Stimulated activated CD4-positive, alpha-beta T cell treated with anti-CD3 and anti-CD28 coated beads, Interleukin-4, amount 100 ng/mL, for 1 hour (primary cell): ENCODE results near the gene CLEC12A.
"Not testable (repeated sequence)": the region's sequence is repeated elsewhere in the genome, so short reads cannot be mapped to it uniquely, and the experiment has no call there.

Experiments used
- DNase-seq: peaks from one replicate; pipeline ENCODE4 v3.0.0-alpha.2; 2020

CLEC12A gene

DNA sequence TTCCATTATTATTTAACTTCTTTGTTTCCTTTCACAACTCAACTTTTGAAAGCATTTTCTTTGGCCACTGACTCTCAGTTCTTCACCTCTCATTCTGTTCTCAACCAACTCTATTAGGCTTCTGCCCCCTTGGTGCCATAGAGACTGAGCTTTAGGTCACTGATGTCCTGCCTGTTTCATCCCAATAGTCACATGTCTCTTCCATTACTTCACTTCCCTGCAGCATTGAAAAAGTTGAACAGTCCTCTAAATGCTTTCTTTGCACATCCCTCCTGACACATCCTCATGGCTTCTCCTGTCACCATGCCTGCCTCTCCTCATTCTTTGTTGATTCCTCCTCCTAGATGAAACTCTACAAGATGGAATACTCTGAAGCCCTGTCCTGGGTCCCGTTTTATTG is 2.7 kb downstream of the CLEC12A start:
- DNase-seq, result no peak

DNA sequence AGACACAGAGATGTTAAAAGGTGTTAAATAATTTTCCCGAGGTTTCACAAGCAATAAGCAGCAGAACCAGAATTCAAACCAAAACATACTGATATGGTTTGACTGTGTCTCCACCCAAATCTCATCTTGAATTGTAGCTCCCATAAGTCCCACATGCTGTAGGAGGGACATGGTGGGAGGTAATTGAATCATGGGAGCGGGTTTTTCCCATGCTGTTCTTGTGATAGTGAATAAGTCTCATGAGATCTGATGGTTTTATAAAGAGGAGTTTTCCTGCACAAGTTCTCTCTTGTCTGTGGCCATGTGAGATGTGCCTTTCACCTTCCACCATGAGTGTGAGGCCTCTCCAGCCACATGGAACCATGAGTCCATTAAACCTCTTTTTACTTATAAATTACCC is 3.5 kb downstream of the CLEC12A start:
- DNase-seq, result not testable (repeated sequence)

DNA sequence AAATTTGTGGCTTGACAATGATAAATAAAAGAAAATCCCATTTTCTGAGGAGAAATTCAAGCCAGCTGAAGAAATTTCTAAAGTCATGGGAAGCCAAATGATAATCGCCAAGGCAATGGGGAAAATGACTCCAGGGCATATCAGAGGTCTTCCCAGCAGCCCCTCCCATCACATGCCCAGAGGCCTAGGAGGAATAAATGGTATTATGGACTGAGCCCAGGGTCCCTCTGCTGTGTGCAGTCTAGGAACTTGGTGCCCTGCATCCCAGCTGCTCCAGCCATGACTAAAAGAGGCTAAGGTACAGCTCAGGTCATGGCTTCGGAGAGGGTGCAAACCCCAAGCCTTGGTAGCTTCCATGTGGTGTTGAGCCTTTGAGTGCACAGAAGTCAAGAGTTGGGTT is 4.4 kb downstream of the CLEC12A start:
- no peak for DNase-seq

DNA sequence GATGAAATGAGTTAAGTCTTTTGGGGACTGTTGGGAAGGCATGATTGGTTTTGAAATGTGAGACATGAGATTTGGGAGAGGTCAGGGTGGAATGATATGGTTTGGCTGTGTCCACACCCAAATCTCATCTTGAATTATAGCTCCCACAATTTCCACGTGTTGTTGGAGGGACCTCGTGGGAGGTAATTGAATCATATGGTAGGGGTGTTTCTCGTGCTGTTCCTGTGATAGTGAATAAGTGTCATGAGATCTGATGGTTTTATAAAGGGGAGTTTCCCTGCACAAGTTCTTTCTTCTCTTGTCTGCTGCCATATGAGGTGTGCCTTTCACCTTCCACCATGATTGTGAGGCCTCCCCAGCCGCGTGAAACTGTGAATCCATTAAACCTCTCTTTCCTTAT is 5.4 kb downstream of the CLEC12A start:
- not testable (repeated sequence) for DNase-seq

DNA sequence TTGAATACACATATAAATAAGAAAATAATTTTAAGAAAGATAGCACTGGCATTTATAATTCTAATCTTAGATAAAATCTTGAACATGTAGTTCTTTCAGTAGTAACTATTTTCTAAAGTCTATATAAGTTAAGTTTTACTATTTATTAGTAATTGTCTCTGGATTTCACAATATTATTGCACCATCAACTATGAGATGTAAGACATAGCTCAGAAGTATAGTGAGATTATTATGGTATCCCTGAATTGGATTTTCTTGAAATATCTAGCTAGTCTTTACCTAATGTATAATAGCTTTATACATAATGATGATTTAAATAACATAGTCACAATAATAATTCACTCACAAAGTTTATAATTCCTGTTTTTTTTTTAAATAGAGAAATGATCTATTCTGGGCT is 6.7 kb downstream of the CLEC12A start:
- no peak for DNase-seq

DNA sequence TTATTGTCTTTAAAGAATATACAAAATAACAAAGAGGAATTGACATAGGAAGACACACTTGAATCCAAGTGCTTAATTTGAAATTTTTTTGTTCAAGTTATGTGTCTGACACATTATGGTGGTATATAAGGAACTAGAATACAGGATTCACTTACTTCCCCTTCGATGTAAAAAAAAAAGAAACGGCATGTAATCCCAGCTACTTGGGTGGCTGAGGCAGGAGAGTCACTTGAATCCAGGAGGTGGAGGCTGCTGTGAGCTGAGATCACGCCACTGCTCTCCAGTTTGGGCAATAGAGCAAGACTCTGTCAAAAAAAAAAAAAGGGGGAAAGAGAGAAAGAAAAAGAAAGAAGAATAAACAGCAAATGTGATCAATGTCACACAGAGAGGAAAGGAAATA is 8.9 kb downstream of the CLEC12A start:
- no peak for DNase-seq

DNA sequence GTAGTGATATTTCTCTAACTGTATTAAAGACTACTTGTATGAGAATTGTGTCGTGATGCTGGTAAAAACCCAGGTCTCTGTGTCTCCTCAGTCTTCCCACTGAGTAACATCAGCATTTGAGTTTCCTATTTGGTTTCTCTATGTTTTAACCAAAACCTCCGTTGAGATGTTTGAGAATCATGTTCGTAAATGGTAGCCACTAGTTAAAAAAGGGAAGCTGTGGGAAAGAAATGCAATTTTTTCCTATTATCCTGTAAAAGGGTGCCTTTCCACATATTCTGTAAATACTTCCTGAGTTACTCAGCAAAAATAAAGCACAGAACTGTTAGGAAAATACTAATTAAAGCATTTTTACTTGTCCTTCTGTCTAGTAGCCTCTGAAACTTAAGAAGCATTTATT is 20.7 kb downstream of the CLEC12A start:
- DNase-seq, result no peak

DNA sequence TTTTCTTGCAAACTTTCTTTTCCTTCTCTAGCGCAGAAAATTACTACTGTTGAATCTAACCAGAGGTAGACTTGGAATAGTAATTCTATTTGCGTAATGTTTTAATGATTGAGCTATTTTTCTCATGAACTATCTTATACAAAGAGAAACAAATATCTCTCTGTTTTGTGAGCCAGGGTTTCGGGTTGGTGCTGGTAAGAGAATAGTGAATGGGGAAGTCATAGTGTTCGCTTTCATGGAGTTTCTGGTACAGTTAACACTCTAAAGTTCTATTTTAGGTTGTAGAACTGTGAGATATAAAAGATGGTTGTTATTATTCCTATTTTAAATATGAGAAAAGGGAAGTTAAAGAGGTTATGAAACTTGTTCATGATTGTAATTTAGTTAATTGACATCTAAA is 21.1 kb downstream of the CLEC12A start:
- no peak for DNase-seq

DNA sequence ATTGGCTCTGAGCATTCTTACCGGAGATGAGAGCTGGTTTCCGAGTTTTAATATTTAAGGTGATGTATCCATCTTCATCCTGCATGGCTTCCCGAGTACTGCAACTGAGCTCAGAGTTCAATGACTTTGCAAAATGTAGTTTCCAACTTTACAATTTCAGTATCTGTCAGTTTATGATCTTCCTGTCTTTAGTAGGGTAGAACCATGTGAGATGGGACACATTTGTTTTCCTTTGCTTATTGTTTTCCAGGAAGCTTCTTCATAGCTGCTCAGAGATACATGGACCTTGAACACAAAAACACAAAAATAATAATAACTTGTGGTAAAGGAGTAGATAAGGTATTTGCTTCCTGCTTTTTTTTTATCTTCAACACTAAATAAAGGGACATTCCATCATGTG is 27.8 kb downstream of the CLEC12A start, which contains the start of gene CLEC1B:
CLEC1B (minus strand) TSS at position 106 of the 400 bp plus-strand sequence; CDS start at position 85, 21 bp downstream.
- DNase-seq, result no peak

DNA sequence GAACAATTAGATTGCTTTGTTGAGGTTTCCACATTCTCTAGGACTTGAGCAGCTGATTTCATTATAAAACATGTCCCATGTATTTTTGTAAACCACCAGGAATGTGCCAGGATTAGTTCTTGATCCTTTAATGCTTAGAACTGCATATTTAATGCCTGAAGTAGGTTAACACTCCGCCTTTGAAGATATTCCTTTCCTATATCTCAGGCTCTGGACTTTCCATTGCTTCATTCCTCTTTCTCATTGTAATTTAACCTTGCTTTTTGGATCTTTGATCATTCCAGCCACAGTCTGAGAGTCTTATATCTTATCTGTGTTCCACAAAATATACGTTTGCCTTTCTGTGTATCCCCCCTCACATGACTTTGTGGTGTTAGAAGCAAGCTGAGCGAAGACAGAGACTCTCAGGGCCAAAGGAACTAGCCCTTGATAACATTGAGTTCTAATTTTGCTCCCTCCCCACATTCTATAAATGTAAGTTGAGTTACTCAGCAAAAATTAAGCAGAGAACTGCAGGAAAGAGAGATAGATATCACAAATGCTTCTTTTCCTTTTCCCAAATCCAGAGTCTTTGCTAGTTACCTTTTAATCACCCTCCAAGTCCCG is 30.1 kb downstream of the CLEC12A start:
- no peak for DNase-seq

DNA sequence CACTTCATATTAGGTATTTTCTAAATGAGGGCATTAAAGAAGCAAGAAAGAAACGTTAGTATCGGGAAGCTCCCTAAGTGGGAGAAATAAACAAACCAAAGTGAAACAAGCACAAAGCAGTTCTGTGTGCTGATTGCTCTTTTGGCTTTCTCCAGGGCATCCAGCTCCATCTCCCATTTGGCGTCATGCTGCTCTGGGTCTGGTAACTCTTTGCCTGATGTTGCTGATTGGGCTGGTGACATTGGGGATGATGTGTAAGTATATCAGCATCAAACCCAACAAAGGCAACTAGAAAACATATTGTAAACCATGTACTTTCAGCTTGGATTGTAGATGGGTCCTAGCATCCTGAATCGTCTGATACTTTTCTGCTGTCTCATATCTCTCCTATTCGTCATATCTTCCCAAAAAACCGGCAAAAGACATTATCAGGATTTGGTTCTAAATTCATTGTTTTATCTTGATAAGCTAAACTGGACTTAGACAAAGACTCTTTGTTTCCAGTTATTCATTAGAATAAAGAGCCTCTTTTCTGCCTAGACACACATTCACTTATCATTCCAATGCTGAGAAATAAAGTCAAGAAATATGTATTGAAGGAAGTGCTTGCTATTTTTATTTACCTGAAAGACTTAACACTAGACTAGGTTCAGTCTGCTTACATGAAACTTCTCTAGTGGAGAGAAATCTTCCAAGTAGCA is 41.6 kb downstream of the CLEC12A start:
- DNase-seq, result no peak

DNA sequence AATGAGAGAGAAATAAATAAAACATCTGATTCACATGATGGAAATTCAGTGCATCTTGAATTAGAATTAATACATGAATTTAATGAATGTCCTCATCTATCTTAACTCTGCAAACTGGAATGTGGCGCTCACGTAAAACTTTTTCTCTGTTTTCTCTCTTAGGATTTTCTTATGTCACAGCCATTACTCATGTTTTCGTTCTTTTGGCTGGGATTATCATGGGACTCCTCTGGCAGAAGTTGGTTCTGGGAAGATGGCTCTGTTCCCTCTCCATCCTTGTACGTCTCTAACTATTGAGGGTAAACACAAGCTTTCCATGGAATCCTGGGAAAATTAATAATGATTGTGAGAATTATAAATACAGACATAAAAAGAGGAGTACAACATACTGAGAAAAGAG is 44.2 kb downstream of the CLEC12A start:
- no peak for DNase-seq

DNA sequence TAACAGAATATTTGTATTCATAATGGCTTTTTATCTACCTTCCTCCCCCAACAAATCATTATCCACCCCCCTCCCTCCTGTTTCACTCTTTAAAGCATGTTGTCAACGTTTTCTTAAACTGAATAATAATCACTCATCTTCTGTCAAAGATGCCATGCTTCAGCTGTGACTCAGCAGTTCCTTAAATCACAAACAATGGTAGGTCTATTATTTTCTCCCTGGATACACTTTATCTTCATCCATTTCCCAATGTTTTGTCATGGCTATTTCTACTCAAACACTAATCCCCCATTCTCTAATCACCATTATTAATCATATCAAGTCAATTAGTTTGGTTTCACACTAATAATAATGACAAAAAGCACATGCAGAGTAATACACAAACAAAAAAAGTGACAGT is 45.7 kb downstream of the CLEC12A start:
- no peak for DNase-seq

DNA sequence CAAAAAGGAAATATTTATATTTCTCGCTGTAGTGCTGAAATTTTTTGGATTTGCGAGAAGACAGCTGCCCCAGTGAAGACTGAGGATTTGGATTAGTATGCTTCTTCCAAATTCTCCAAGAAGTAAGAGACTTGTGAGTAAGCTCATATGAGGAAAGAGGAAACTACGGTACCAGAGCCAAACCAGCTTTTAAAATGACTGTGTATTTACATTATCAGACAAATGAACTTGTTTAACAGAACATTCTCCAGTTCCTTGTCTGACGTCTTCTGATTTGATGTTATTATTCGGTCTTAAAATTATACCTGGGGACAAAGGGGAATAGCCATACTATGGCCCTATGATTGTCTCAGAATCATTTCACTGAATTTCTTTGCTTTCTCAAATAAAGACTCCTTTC is 47.2 kb downstream of the CLEC12A start:
- no peak for DNase-seq

DNA sequence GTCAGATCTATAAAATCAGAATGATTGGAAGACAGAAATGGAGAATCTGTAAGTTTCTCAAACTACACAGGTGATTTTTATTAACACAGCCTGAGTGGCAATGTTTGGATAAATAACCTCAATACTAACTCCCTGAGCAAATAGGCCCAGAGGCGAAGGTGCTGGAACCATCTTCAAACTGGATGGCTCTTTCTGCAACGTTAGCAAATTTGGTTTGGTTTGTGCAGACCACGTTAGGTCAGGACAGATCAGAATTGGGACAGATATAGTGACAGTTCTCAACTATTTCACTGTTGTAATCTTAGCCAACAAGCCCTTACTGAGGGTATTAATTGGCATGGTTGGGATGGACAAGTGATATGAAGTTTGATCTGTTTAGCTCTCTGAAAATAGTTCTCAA is 50.1 kb downstream of the CLEC12A start:
- no peak for DNase-seq

DNA sequence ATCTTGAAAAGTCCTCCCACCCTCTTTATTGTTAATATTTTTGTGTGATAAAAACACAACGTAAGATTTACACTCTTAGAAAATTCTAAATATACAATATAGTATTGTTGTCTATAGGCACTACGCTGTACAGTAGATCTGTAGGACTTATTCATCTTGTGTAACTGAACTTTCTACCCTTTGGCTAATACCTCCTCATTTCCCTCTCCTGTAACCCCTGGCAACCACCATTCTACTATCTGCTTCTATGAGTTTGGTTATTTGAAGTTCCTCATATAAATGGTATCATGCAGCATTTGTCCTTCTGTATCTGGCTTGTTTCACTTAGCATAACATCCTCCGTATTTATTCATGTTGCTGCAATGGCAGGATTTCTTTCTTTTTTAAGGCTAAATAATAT is 54.0 kb downstream of the CLEC12A start:
- DNase-seq, result no peak

DNA sequence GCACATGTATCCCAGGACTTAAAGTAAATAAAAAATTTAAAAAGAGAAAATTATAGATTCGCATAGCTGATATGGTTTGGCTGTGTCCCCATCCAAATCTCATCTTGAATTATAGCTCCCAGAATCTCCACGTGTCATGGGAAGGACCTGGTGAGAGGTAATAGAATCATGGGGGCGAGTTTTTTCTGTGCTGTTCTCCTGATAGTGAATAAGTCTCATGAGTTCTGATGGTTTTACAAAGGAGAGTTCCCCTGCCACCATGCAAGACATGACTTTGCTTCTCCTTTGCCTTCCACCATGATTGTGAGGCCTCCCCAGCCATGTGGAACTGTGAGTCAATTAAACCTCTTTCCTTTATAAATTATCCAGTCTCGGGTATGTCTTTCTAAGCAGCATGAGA is 55.5 kb downstream of the CLEC12A start:
- not testable (repeated sequence) for DNase-seq

DNA sequence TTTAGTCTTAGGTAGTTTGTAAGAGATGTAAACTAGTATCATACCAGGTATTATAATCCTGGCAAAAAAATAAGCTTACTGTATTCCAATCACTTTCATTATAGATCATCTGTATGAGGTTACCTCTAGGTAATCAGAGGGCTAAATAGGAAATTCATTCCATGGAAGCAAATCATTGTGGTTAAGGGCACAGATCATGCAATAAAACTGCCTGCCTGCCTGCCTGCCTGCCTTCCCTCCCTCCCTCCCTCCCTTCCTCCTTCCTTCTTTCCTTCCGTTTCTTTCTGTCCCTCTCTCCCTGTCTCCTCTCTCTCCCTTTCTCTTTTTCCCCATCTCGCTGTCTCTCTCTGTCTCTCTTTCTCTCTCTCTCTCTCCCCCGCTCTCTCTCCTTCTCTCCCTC is 56.1 kb downstream of the CLEC12A start:
- DNase-seq, result no peak

DNA sequence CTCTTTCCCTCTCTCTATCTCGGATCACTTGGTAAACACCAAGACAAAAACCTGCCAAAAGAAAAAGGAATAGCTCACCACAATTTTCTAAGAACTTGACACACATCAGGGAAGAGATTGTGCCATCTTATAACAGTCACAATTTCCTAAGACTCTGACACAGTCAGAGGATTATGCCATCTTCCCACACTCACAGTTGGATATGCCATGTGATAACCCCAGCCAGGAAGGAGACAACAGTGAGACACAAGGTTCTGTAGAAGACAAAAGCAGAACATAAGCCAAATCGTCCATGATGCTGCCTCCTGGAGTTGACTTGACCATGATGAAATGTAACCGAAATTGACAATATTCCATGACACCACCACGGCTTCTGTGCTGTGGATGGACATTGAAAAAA is 56.5 kb downstream of the CLEC12A start:
- no peak for DNase-seq

DNA sequence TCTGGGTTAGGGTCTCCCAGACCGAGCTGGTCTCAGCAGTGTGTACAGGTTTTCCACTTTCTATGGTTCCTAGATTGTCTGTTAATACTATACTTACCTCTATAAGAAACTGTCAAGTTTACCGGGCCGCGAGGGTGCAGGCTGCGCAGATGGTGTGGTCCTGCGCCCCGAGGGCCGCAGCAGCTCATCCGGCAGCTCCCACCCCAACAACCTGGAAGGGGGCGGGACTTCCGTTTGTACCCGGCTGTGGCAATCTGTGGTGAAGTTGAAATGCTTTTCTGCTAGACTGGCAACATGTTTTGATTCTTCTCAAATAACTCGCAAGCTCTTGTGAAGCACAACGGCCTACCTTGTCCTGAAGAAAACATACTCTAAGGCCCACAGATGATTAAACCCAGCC is 59.2 kb downstream of the CLEC12A start, which contains the start of gene CLEC9A:
CLEC9A (plus strand) TSS at position 237 of the 400 bp plus-strand sequence. CDS start 22,006 bp downstream, outside the sequence.
- DNase-seq, result no peak

DNA sequence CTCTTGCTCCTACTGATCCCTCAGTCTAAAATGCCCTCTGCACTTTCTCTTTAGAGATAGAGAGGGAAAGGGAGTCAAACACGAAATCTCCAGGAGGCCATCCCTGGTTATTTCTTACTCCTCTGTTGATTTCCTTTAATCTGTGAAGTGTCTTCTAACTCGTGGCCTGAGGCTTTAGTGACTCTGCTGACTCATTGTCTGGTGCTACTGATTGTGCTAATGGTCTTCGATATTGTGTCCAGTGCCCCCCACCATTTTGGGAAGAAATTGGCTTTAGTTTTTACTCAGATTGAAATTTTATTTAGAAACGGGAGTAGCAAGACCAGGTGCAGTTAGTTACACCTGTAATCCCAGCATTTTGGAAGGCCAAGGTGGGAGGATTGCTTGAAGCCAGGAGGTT is 60.1 kb downstream of the CLEC12A start:
- DNase-seq, result no peak

DNA sequence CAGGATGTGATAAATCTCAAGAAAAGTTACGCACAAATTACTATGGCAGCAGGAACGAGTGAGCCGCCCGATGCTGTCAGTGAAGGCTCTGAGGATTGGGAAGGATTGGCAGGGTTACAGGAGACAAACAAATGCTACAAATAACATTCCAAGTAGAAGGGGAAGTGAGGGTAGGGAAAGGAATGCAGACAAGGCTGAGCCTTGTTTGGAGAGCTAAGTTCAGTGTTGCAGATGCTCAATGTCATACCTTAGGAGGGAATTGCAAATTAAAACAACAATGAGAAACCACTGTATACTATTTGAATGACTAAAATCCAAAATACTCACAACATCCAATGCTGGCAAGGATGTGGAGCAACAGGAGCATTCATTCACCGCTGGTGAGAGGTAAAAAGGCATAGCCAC is 60.6 kb downstream of the CLEC12A start:
- no peak for DNase-seq

DNA sequence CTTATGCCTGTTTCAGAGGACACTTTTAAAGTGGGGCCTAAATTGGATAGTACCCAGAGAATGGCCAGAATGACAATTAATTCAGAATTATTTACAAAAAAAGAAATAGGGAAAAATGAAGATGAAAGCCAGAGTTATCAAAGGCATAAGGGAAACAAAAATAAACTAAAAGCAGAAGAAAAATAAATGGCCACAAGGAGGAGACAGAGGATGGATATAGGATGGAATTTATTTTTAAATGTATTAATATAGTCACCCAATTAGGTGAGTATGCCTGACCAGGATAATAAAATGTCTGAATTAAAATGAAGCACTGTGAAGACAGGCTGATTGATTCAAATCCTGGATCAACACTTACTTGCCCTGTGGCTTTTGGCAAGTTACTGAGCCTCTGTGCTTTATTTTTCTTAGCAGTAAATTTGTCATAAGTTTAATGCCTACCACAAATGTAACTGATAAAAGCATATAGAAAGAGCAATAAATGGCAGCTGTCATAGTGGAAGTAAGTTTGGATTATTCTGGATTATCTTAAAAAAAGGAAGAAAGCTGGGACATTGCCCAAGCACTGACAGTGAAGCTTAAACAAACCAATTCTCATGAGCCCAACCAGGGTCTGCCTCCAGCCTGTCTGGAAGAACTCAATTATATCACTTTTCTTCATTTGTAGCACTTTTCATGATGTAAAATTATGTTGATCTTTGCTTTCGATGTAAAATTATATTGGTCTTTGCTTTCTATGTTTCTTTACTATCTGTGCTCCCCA is 62.8 kb downstream of the CLEC12A start:
- no peak for DNase-seq
